WTC11 (cell line): Measurements from ENCODE around the gene PPP6R3. TPM values are rescaled to one million over a fixed set of nuclear protein-coding genes. Genes with fewer than 3 reads are reported as not detected.
"Not testable (repeated sequence)": the region's sequence is repeated elsewhere in the genome, so short reads cannot be mapped to it uniquely, and the experiment has no call there.

Experiments used
- ATAC-seq: fragments of 200-7000 bp; cut with Tn5 transposase; 2 replicates; pipeline ENCODE4 v1.10.0; 2021; ENCODE audit warnings: mild to moderate bottlenecking, moderate library complexity
- CTCF ChIA-PET: fragments of 300-600 bp; sonication (Branson Sonifier 250); formaldehyde crosslinking; loops from one replicate; lab custom pipeline; 2021; ENCODE audit warnings: antibody characterized with exemption; lab: Charles Lee
- POLR2A ChIA-PET: fragments of 350-600 bp; sonication (Branson Sonifier 250); formaldehyde crosslinking; loops from one replicate; lab custom pipeline; 2021; ENCODE audit warnings: antibody characterized with exemption; lab: Charles Lee
- DNase-seq: peaks from one replicate; pipeline ENCODE4 v3.0.0; 2021; ENCODE audit warnings: low spot score
- H3K27ac Mint-ChIP-seq: 2 replicates; pipeline ENCODE4 v1.8.0; 2021; ENCODE audit warnings: mixed read lengths
- H3K27me3 Mint-ChIP-seq: 2 replicates; pipeline ENCODE4 v1.8.0; 2021; ENCODE audit warnings: low read depth, mild to moderate bottlenecking, moderate library complexity, mixed read lengths
- H3K36me3 Mint-ChIP-seq: 2 replicates; pipeline ENCODE4 v1.8.0; 2021; ENCODE audit warnings: mixed read lengths
- H3K4me1 Mint-ChIP-seq: 2 replicates; pipeline ENCODE4 v1.8.0; 2022; ENCODE audit warnings: mixed read lengths
- H3K4me3 Mint-ChIP-seq: 2 replicates; pipeline ENCODE4 v1.8.0; 2021; ENCODE audit warnings: mild to moderate bottlenecking, moderate library complexity, mixed read lengths
- H3K9me3 Mint-ChIP-seq: 2 replicates; pipeline ENCODE4 v1.8.0; 2021; ENCODE audit warnings: mixed read lengths
- ATF3 ChIP-seq: sonication (generic); formaldehyde crosslinking; conservative IDR thresholded peaks from 2 replicates; pipeline ENCODE4 v1.8.1; 2022; ENCODE audit warnings: mild to moderate bottlenecking, missing genetic modification reagents
- CREM ChIP-seq: sonication (generic); formaldehyde crosslinking; IDR thresholded peaks from 2 replicates; pipeline ENCODE4 v1.8.1; 2022; ENCODE audit warnings: mild to moderate bottlenecking, missing genetic modification reagents, moderate library complexity
- CTCF ChIP-seq: fragments of 200-600 bp; IDR thresholded peaks from 2 replicates; pipeline ENCODE4 v1.8.0; 2022; ENCODE audit warnings: antibody characterized with exemption
- EMX1 ChIP-seq: fragments of 250-450 bp; sonication (Bioruptor Pico); IDR thresholded peaks from 2 replicates; pipeline ENCODE4 v1.8.0; 2021; ENCODE audit warnings: mild to moderate bottlenecking
- FOXK1 ChIP-seq: sonication (generic); formaldehyde crosslinking; IDR thresholded peaks from 2 replicates; pipeline ENCODE4 v1.8.0; 2022; ENCODE audit warnings: mild to moderate bottlenecking, moderate library complexity, missing genetic modification reagents
- GRHL2 ChIP-seq: fragments of 250-450 bp; sonication (Bioruptor Pico); IDR thresholded peaks from 2 replicates; pipeline ENCODE4 v1.8.0; 2022; ENCODE audit warnings: mild to moderate bottlenecking, moderate library complexity; ENCODE audit not compliant: insufficient replicate concordance, severe bottlenecking
- JAZF1 ChIP-seq: fragments of 250-450 bp; sonication (Bioruptor Pico); IDR thresholded peaks from 2 replicates; pipeline ENCODE4 v1.9.0; 2021; ENCODE audit warnings: moderate library complexity, mild to moderate bottlenecking, inconsistent platforms
- MAX ChIP-seq: sonication (generic); formaldehyde crosslinking; IDR thresholded peaks from 2 replicates; pipeline ENCODE4 v1.8.0; 2022; ENCODE audit warnings: mild to moderate bottlenecking, missing genetic modification reagents
- MLX ChIP-seq: sonication (generic); formaldehyde crosslinking; IDR thresholded peaks from 2 replicates; pipeline ENCODE4 v1.8.1; 2023; ENCODE audit warnings: mild to moderate bottlenecking, missing genetic modification reagents, moderate library complexity
- MXD4 ChIP-seq: fragments of 250-450 bp; sonication (Bioruptor Pico); IDR thresholded peaks from 2 replicates; pipeline ENCODE4 v1.8.0; 2021; ENCODE audit warnings: mild to moderate bottlenecking, moderate library complexity, borderline replicate concordance
- PRRX2 ChIP-seq: fragments of 250-450 bp; sonication (Bioruptor Pico); IDR thresholded peaks from 2 replicates; pipeline ENCODE4 v1.8.0; 2021; ENCODE audit warnings: mild to moderate bottlenecking
- USF1 ChIP-seq: sonication (generic); formaldehyde crosslinking; IDR thresholded peaks from 2 replicates; pipeline ENCODE4 v1.8.0; 2022; ENCODE audit warnings: mild to moderate bottlenecking, missing genetic modification reagents
- ZBTB43 ChIP-seq: sonication (generic); formaldehyde crosslinking; IDR thresholded peaks from 2 replicates; pipeline ENCODE4 v1.8.1; 2023; ENCODE audit warnings: mild to moderate bottlenecking, missing genetic modification reagents
- ZNF138 ChIP-seq: sonication (generic); formaldehyde crosslinking; conservative IDR thresholded peaks from 2 replicates; pipeline ENCODE4 v1.8.1; 2022; ENCODE audit warnings: mild to moderate bottlenecking, moderate library complexity, missing genetic modification reagents
- ZNF219 ChIP-seq: sonication (generic); formaldehyde crosslinking; IDR thresholded peaks from 2 replicates; pipeline ENCODE4 v1.8.0; 2023; ENCODE audit warnings: missing genetic modification reagents, mild to moderate bottlenecking, borderline replicate concordance
- ZSCAN18 ChIP-seq: fragments of 250-450 bp; sonication (Bioruptor Pico); IDR thresholded peaks from 2 replicates; pipeline ENCODE4 v2.1.2; 2022; ENCODE audit warnings: mild to moderate bottlenecking, moderate library complexity
- total RNA-seq: library from RNA; stranded (reverse); gene quantifications from 3 replicates; pipeline ENCODE4 v1.2.3, GENCODE V29; 2021

The PPP6R3 gene
- total RNA-seq, 1 experiment from 2014 or later = 138 TPM

- ATAC-seq = no peak
- Mint-ChIP-seq H3K4me3 (no peak overlapping the region), H3K36me3 (peaks cover 26% of the 10 kb centered on the region), H3K4me1 (peaks cover 8% of the 10 kb centered on the region), H3K27me3 (no peaks in the 10 kb centered on the region; the same call in 1 of the 2 replicates), H3K27ac (0 out of 2 replicates have a peak overlapping the region, but pooled peaks have one; percentile 41), H3K9me3 (no peaks in the 10 kb centered on the region)
- ChIA-PET CTCF (no interaction called here), POLR2A (no interaction called here)
- no peak for DNase-seq
- TF ChIP-seq ZNF138 (CRISPR knock-in tag) (no peak), ZSCAN18 (no peak), USF1 (CRISPR knock-in tag) (no peak), MLX (CRISPR knock-in tag) (no peak), EMX1 (CRISPR knock-in tag) (no peak), GRHL2 (CRISPR knock-in tag) (no peak), CTCF (no peak), MXD4 (CRISPR knock-in tag) (no peak), FOXK1 (no peak), PRRX2 (CRISPR knock-in tag) (no peak), ZBTB43 (CRISPR knock-in tag) (no peak), JAZF1 (CRISPR knock-in tag) (no peak), MAX (CRISPR knock-in tag) (no peak), ATF3 (CRISPR knock-in tag) (no peak)
Observed at GRCh38 chr11:68446046-68446725, 14.4 kb upstream of the PPP6R3 start.

- Mint-ChIP-seq H3K4me3 (no peak overlapping the region), H3K4me1 (peaks cover under 1% of the 10 kb centered on the region), H3K27me3 (no peaks in the 10 kb centered on the region; the same call in 1 of the 2 replicates), H3K27ac (peak overlapping the region; percentile 70; the same call in 1 of the 2 replicates), H3K9me3 (no peaks in the 10 kb centered on the region), H3K36me3 (peaks cover 21% of the 10 kb centered on the region)
- TF ChIP-seq CREM (CRISPR knock-in tag) = no peak
- peak; percentile 87 for TF ChIP-seq CTCF
- no peak for TF ChIP-seq ZNF219
- TF ChIP-seq MAX (CRISPR knock-in tag) = 0 out of 2 replicates have a peak, but pooled peaks have one; percentile 9
- no peak for TF ChIP-seq ATF3 (CRISPR knock-in tag)
- ATAC-seq (peak; percentile 98), DNase-seq (peak; percentile 91)
- ChIA-PET POLR2A (no interaction called here), CTCF (no interaction called here)
Observed at GRCh38 chr11:68447015-68447801, 13.3 kb upstream of the PPP6R3 start.

GRCh38 chr11:68447914-68448313 lies 12.6 kb upstream of the PPP6R3 start:
- H3K4me3 Mint-ChIP-seq, DNase-seq, CTCF ChIA-PET, ATAC-seq, H3K27me3 Mint-ChIP-seq, H3K9me3 Mint-ChIP-seq, POLR2A ChIA-PET, H3K4me1 Mint-ChIP-seq: not testable (repeated sequence)
- Mint-ChIP-seq H3K36me3 (peaks cover 15% of the 10 kb centered on the region), H3K27ac (peak overlapping the region; percentile 70)
